GM18508 (cell line): ENCODE measurements around the gene UHRF1.

Experiments
- ATAC-seq: cut with Tn5 transposase; IDR thresholded peaks from one replicate; pipeline ENCODE4 v1.9.1; 2021; ENCODE audit warnings: moderate number of reproducible peaks; ENCODE audit not compliant: insufficient read depth, unreplicated experiment

UHRF1 gene

GRCh38 chr19:4985551-4985991 is 76.3 kb downstream of the UHRF1 start:
- ATAC-seq, result no peak

GRCh38 chr19:4986056-4986455 is 76.8 kb downstream of the UHRF1 start:
- ATAC-seq, result no peak

- ATAC-seq, result no peak
Measured at GRCh38 chr19:4986471-4986891, 77.2 kb downstream of the UHRF1 start.

GRCh38 chr19:4987256-4987655 is 78.0 kb downstream of the UHRF1 start:
- no peak for ATAC-seq

- ATAC-seq, result no peak
Measured at GRCh38 chr19:4987692-4988370, 78.5 kb downstream of the UHRF1 start.

- ATAC-seq, result no peak
Measured at GRCh38 chr19:4988770-4989251, 79.5 kb downstream of the UHRF1 start.

GRCh38 chr19:4990306-4990705 is 81.0 kb downstream of the UHRF1 start:
- ATAC-seq, result no peak

GRCh38 chr19:4991538-4991937 is 82.2 kb downstream of the UHRF1 start:
- no peak for ATAC-seq

- ATAC-seq, result no peak
Measured at GRCh38 chr19:4991996-4992698, 82.8 kb downstream of the UHRF1 start.

GRCh38 chr19:4993683-4994082 is 84.4 kb downstream of the UHRF1 start:
- no peak for ATAC-seq

GRCh38 chr19:4996701-4997100 is 87.4 kb downstream of the UHRF1 start:
- ATAC-seq, result no peak

GRCh38 chr19:4997297-4997696 is 88.0 kb downstream of the UHRF1 start:
- ATAC-seq, result no peak

GRCh38 chr19:5000120-5000611 is 90.9 kb downstream of the UHRF1 start:
- ATAC-seq, result no peak

- ATAC-seq, result no peak
Measured at GRCh38 chr19:5001615-5002014, 92.3 kb downstream of the UHRF1 start.

GRCh38 chr19:5002143-5002542 is 92.8 kb downstream of the UHRF1 start:
- no peak for ATAC-seq

GRCh38 chr19:5003781-5004180 is 94.5 kb downstream of the UHRF1 start:
- ATAC-seq, result no peak

GRCh38 chr19:5005096-5005495 is 95.8 kb downstream of the UHRF1 start:
- no peak for ATAC-seq

- no peak for ATAC-seq
Measured at GRCh38 chr19:5006201-5006600, 96.9 kb downstream of the UHRF1 start.

GRCh38 chr19:5006821-5007220 is 97.5 kb downstream of the UHRF1 start:
- ATAC-seq, result no peak
